Measurements from ENCODE around the gene FAM199X. TPM values are rescaled to one million over a fixed set of nuclear protein-coding genes. Genes with fewer than 3 reads are reported as not detected.
A peak's percentile ranks its signal among the peaks of the same experiment; 100 is the strongest.

Gene FAM199X
- total and polyA plus RNA-seq, 2 donors = 9.7 to 14.4 TPM

DNA sequence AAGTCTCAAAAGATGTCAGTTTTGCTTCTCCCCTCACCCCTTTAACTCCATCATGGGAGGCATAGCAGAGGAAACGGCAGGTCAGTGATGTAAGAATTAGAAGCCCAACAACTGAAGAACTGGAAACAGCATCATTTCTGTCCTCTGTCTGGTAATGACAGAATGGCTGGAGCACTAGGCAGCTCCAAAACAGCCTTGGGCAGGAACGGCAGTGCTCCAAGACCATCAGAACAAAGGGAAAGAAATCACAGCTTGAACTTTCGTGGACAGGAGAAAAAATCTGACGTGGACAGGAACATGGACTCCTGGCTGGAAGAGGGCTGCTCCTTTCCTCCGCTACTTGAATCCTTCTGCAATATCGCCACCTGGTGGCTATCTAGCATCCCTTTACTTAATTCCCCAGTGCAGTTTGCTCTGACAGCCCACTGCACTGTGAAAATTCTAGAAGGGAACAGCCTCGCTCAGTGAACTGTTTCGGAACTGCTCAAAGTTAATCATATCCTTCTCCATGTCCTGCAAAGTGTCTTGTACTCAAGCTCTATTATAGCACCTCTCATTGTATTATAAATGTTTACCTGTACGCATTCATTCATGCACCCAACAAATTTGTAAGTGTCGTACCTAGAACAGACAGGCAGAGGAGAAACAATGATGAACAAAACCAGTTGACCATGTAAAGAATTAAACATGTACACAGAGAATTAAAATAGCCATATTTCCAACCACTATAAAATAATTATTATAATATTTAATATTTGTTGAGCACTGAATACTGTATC lies 29.8 kb upstream of the FAM199X start:
- Histone ChIP-seq H3K9me3 (ENCODE audit: control insufficient read depth in 2 of 2, insufficient read depth in 1 of 2, low read length in 1 of 2) (no peaks in the 10 kb centered on the region), H3K4me1 (ENCODE audit: control insufficient read depth in 2 of 2, insufficient read depth in 2 of 2, low read length in 2 of 2) (peaks cover 0 to 2% of the 10 kb centered on the region in 2 donors), H3K27ac (ENCODE audit: low read depth in 1 of 2, low read length in 1 of 2) (no peak overlapping the region), H3K27me3 (ENCODE audit: control insufficient read depth in 2 of 2, insufficient read depth in 1 of 2, low read length in 1 of 2) (no peaks in the 10 kb centered on the region), H3K36me3 (ENCODE audit: control insufficient read depth in 2 of 2, insufficient read depth in 2 of 2, low read length in 1 of 2) (no peaks in the 10 kb centered on the region), H3K4me3 (ENCODE audit: low read length in 2 of 2) (no peak overlapping the region)
- DNase-seq (ENCODE audit: low read depth in 6 of 9, low spot score in 9 of 9) = peak in 8 of 9 donors; percentile 35 to 80 (median 54)
- WGBS = 35% methylated on average over 10 of the region's 10 CpGs

DNA sequence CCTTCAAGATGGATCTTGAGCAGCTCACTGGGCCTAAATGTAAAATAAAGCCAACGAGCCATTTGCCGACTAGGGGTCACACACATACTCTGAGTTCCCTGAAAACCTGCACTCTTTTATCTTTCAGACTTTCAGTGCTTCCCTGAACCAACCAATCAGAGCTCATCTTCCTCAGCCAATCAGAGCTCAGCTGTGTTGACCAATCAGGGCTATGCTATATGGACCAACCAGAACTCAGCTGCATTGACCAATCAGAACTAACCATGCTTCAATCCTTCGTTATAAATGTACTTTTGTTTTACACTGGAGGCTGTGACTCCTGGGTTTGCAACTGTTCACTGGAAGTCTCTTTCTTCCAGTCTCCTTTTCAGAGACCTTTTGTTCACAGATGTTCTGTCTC lies 28.8 kb upstream of the FAM199X start:
- no peak for DNase-seq (ENCODE audit: low read depth in 6 of 9, low spot score in 9 of 9)

DNA sequence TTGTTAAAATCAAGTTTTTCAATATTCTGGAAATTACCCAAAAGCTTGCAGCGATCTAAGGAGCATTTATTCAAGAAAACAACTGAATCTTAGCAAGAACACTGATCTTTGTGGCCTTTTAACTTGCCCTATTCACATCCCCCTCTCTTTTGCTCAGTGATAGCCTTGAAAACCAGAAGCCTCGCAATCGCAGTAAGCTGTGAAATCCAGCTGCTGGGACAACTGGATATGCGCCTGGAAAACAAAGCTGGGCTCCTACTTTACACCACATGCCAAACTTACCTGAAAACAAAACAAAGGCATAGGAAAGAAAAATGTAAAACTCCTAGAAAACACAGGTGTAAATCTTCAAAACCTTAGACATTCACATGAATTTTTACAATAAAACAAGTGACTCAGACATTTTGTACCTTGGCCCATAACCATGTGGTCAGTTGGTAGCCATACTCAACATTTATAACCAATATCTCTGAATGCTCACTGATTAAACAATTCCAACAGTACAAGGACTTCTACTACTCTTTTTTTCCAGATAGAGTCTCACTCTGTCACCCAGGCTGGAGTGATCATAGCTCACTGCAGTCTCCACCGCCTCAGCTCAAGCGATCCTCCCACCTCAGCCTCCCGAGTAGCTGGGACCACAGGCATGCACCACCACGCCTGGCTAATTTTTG lies 25.0 kb upstream of the FAM199X start:
- no peaks in the 10 kb centered on the region for H3K36me3 ChIP-seq (ENCODE audit: control insufficient read depth in 2 of 2, insufficient read depth in 2 of 2, low read length in 1 of 2)
- H3K27ac ChIP-seq (ENCODE audit: low read depth in 1 of 2, low read length in 1 of 2) = no peak overlapping the region
- H3K4me1 ChIP-seq (ENCODE audit: control insufficient read depth in 2 of 2, insufficient read depth in 2 of 2, low read length in 2 of 2) = peaks cover 0 to 2% of the 10 kb centered on the region in 2 donors
- no peak for DNase-seq (ENCODE audit: low read depth in 6 of 9, low spot score in 9 of 9)
- no peaks in the 10 kb centered on the region for H3K27me3 ChIP-seq (ENCODE audit: control insufficient read depth in 2 of 2, insufficient read depth in 1 of 2, low read length in 1 of 2)
- 99% methylated on average over 8 of the region's 8 CpGs for WGBS
- H3K9me3 ChIP-seq (ENCODE audit: control insufficient read depth in 2 of 2, insufficient read depth in 1 of 2, low read length in 1 of 2) = no peaks in the 10 kb centered on the region
- H3K4me3 ChIP-seq (ENCODE audit: low read length in 2 of 2) = no peak overlapping the region

More for the DNA sequence above, 28.8 kb upstream of the FAM199X start:
- Histone ChIP-seq H3K4me3 (ENCODE audit: low read length in 2 of 2) (no peak overlapping the region), H3K27ac (ENCODE audit: low read depth in 1 of 2, low read length in 1 of 2) (no peak overlapping the region), H3K4me1 (ENCODE audit: control insufficient read depth in 2 of 2, insufficient read depth in 2 of 2, low read length in 2 of 2) (peaks cover 0 to 2% of the 10 kb centered on the region in 2 donors), H3K36me3 (ENCODE audit: control insufficient read depth in 2 of 2, insufficient read depth in 2 of 2, low read length in 1 of 2) (no peaks in the 10 kb centered on the region), H3K9me3 (ENCODE audit: control insufficient read depth in 2 of 2, insufficient read depth in 1 of 2, low read length in 1 of 2) (no peaks in the 10 kb centered on the region), H3K27me3 (ENCODE audit: control insufficient read depth in 2 of 2, insufficient read depth in 1 of 2, low read length in 1 of 2) (no peaks in the 10 kb centered on the region)
- 98% methylated on average over 3 of the region's 3 CpGs for WGBS

DNA sequence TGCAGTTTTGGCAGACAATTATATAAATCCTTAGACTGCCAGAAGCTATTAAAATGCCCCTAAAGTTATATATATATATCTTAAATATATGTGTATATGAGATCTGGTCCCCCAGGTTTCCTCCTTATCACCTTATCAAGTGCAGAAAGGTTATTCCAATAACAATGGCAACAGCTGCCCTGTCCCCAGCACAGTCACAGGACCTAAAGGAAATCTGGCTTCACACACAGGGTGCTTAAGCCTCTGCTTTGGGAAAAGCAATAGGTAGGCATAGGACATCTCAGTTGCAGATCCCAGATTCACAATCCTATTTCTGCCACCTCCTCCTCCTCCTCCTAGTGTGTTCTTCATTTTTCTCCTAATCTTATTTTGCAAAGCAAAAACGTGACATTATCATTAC lies 15.2 kb upstream of the FAM199X start:
- Histone ChIP-seq H3K27ac (ENCODE audit: low read depth in 1 of 2, low read length in 1 of 2) (no peak overlapping the region), H3K4me1 (ENCODE audit: control insufficient read depth in 2 of 2, insufficient read depth in 2 of 2, low read length in 2 of 2) (peaks cover 0 to 6% of the 10 kb centered on the region in 2 donors), H3K4me3 (ENCODE audit: low read length in 2 of 2) (no peak overlapping the region), H3K36me3 (ENCODE audit: control insufficient read depth in 2 of 2, insufficient read depth in 2 of 2, low read length in 1 of 2) (no peaks in the 10 kb centered on the region), H3K27me3 (ENCODE audit: control insufficient read depth in 2 of 2, insufficient read depth in 1 of 2, low read length in 1 of 2) (no peaks in the 10 kb centered on the region), H3K9me3 (ENCODE audit: control insufficient read depth in 2 of 2, insufficient read depth in 1 of 2, low read length in 1 of 2) (no peaks in the 10 kb centered on the region)
- 90% methylated on average over 1 of the region's 1 CpG for WGBS
- DNase-seq (ENCODE audit: low read depth in 6 of 9, low spot score in 9 of 9) = no peak

DNA sequence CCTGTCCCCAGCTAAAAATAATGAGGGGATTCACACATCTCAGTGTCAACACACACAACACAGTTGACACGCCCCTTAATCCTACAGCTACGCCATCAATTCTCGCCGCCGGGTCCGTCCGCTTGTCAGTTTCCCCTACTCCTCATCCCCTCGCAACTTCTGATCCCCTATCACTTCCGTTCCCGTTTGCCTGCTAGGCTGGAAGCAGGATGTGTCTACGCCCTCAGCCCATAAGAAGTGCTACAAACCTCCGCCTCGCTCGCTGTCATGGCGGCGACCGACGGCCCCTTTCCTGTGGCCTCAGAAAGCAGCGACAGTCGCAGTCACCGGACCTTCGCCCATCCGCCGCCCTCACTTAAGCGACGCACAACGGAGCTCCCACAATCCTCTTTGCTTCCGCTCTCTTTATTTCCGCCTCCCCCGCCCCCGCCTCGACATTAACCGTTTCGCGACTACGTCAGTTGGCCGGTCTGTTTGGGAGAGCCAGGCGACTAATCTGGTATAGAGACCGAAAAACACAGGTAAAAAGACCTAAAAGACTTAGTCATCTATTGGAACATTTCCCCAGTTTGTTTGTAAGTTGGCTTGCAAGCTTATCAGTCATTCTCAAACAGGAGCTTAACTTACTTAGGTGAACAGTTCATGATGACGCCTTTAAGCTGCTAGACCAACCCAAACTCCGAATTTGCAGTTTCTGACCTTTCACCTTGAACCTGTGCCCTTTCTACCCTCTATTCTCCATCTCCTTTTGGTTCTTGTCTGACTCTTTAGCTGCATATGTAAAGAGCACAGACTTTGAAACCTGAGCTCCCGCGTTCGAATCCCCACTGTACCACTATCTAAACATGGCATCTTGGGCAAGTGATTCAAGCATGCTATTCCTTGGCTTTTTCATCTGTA lies 9.4 kb upstream of the FAM199X start, which contains the start of gene SLC25A53:
SLC25A53 (minus strand) TSS at position 380 of the 900 bp plus-strand sequence. CDS start 51,752 bp downstream, outside the sequence.
- H3K4me3 ChIP-seq (ENCODE audit: low read length in 2 of 2) = peak within 1 kb of the TSS; percentile 56 to 60
- peaks cover 0 to 6% of the 10 kb centered on the region in 2 donors for H3K4me1 ChIP-seq (ENCODE audit: control insufficient read depth in 2 of 2, insufficient read depth in 2 of 2, low read length in 2 of 2)
- under 1% methylated on average over 44 of the region's 44 CpGs for WGBS
- peak; percentile 40 to 88 (median 68) for DNase-seq (ENCODE audit: low read depth in 6 of 9, low spot score in 9 of 9)
- no peaks in the 10 kb centered on the region for H3K36me3 ChIP-seq (ENCODE audit: control insufficient read depth in 2 of 2, insufficient read depth in 2 of 2, low read length in 1 of 2)
- no peaks in the 10 kb centered on the region for H3K27me3 ChIP-seq (ENCODE audit: control insufficient read depth in 2 of 2, insufficient read depth in 1 of 2, low read length in 1 of 2)
- no peaks in the 10 kb centered on the region for H3K9me3 ChIP-seq (ENCODE audit: control insufficient read depth in 2 of 2, insufficient read depth in 1 of 2, low read length in 1 of 2)
- peak within 1 kb of the TSS; percentile 90 to 91 for H3K27ac ChIP-seq (ENCODE audit: low read depth in 1 of 2, low read length in 1 of 2)

DNA sequence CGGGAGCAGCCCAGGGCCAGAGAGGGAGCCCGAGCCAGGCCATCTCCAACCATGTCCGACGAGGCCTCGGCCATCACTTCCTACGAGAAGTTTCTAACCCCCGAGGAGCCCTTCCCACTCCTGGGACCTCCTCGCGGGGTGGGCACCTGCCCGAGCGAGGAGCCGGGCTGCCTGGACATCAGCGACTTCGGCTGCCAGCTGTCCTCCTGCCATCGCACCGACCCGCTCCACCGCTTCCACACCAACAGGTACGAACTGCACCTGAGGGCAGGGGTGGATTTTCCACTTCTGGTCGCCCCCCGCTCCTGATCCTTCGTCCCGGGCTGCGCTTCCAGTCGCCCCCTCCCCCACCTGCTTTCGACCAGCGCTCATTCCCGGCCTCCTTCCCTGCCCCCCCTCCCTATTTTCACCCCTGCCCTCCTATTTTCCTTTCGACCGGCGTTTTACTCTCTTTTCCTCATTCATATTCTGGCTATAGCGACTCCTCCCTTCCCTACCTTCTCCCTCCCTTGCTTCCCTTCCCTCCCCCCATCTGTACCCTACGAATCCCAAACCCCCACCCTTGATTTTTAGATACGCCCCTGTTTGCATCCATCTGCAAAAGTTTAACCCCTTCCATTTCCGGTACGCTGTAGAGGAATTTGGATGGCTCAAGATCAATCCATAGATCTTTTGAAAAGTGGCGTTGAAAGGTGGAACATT lies 633 bp downstream of the FAM199X start:
- peak overlapping the region; percentile 68 to 76 for H3K4me3 ChIP-seq (ENCODE audit: low read length in 2 of 2)
- no peaks in the 10 kb centered on the region for H3K27me3 ChIP-seq (ENCODE audit: control insufficient read depth in 2 of 2, insufficient read depth in 1 of 2, low read length in 1 of 2)
- peak in 2 of 9 donors; percentile 3 to 9 for DNase-seq (ENCODE audit: low read depth in 6 of 9, low spot score in 9 of 9)
- H3K27ac ChIP-seq (ENCODE audit: low read depth in 1 of 2, low read length in 1 of 2) = peak overlapping the region in 1 of 2 donors; percentile 65
- H3K9me3 ChIP-seq (ENCODE audit: control insufficient read depth in 2 of 2, insufficient read depth in 1 of 2, low read length in 1 of 2) = no peaks in the 10 kb centered on the region
- H3K4me1 ChIP-seq (ENCODE audit: control insufficient read depth in 2 of 2, insufficient read depth in 2 of 2, low read length in 2 of 2) = peaks cover 2 to 4% of the 10 kb centered on the region in 2 donors
- 1% methylated on average over 37 of the region's 37 CpGs for WGBS
- no peaks in the 10 kb centered on the region for H3K36me3 ChIP-seq (ENCODE audit: control insufficient read depth in 2 of 2, insufficient read depth in 2 of 2, low read length in 1 of 2)

DNA sequence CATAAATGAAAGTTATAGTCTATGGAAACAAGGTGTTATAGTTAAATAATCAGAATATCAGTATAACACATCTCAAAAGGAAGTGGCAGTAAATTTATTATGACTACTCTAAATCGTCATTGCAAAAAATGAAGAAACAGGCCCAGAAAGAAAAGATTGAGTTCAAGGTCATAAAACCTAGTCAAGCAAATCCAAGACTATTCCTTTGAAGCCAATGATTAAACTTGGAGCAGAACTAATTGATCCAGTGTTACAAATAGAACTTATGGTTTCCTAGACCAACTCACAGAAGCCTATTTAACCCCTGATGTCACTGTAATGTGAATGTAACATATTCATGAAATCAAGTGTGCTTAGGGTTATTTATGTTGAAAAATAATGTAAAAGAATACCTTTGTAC lies 1.9 kb downstream of the FAM199X start:
- H3K4me1 ChIP-seq (ENCODE audit: control insufficient read depth in 2 of 2, insufficient read depth in 2 of 2, low read length in 2 of 2) = peaks cover 2 to 4% of the 10 kb centered on the region in 2 donors
- H3K36me3 ChIP-seq (ENCODE audit: control insufficient read depth in 2 of 2, insufficient read depth in 2 of 2, low read length in 1 of 2) = no peaks in the 10 kb centered on the region
- H3K9me3 ChIP-seq (ENCODE audit: control insufficient read depth in 2 of 2, insufficient read depth in 1 of 2, low read length in 1 of 2) = no peaks in the 10 kb centered on the region
- H3K27me3 ChIP-seq (ENCODE audit: control insufficient read depth in 2 of 2, insufficient read depth in 1 of 2, low read length in 1 of 2) = no peaks in the 10 kb centered on the region
- no peak for DNase-seq (ENCODE audit: low read depth in 6 of 9, low spot score in 9 of 9)
- no peak overlapping the region for H3K27ac ChIP-seq (ENCODE audit: low read depth in 1 of 2, low read length in 1 of 2)
- WGBS = 53% methylated on average over 1 of the region's 1 CpG
- no peak overlapping the region for H3K4me3 ChIP-seq (ENCODE audit: low read length in 2 of 2)

DNA sequence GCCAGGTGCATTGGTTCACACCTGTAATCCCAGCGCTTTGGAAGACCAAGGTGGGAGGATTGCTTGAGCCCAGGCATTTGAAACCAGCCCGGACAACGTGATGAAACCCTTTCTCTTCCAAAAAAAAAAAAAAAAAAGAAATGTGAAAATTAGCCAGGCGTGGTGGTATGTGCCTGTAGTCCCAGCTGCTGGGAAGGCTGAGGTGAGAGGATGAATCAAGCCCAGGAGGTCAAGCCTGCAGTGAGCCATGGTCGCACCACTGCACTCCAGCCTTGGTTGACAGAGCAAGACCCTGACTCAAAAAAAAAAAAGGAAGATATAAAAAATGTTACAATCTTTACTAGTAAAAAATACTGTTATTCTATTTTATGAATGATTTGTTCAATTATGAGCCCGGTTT lies 5.9 kb downstream of the FAM199X start:
- Histone ChIP-seq H3K27me3 (ENCODE audit: control insufficient read depth in 2 of 2, insufficient read depth in 1 of 2, low read length in 1 of 2) (no peaks in the 10 kb centered on the region), H3K36me3 (ENCODE audit: control insufficient read depth in 2 of 2, insufficient read depth in 2 of 2, low read length in 1 of 2) (no peaks in the 10 kb centered on the region), H3K4me1 (ENCODE audit: control insufficient read depth in 2 of 2, insufficient read depth in 2 of 2, low read length in 2 of 2) (no peaks in the 10 kb centered on the region), H3K27ac (ENCODE audit: low read depth in 1 of 2, low read length in 1 of 2) (no peak overlapping the region), H3K9me3 (ENCODE audit: control insufficient read depth in 2 of 2, insufficient read depth in 1 of 2, low read length in 1 of 2) (no peaks in the 10 kb centered on the region), H3K4me3 (ENCODE audit: low read length in 2 of 2) (no peak overlapping the region)
- WGBS = 93% methylated on average over 6 of the region's 6 CpGs
- DNase-seq (ENCODE audit: low read depth in 6 of 9, low spot score in 9 of 9) = no peak
